Measurements from ENCODE around the gene LYRM2.

DNA sequence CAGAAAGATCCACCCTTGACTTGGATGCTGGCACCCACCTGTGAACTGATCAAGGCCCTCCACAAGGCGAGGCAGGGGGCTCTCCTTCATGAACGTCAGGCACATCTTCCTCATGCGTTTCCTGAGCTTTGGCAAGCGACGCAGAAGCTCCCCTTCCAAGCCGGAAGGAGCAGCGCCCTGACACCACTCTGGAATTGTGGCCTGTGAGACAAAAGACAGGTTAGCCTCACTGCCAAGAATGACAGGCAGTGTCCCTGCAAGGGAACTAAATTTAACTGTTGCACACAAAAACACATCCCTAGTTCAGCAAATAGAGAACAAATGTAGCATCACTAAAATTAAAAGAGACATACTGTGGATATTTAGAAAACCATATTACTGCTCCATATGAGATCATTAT, 42.0 kb upstream of the LYRM2 start:
- TF ChIP-seq, protein P1, sequence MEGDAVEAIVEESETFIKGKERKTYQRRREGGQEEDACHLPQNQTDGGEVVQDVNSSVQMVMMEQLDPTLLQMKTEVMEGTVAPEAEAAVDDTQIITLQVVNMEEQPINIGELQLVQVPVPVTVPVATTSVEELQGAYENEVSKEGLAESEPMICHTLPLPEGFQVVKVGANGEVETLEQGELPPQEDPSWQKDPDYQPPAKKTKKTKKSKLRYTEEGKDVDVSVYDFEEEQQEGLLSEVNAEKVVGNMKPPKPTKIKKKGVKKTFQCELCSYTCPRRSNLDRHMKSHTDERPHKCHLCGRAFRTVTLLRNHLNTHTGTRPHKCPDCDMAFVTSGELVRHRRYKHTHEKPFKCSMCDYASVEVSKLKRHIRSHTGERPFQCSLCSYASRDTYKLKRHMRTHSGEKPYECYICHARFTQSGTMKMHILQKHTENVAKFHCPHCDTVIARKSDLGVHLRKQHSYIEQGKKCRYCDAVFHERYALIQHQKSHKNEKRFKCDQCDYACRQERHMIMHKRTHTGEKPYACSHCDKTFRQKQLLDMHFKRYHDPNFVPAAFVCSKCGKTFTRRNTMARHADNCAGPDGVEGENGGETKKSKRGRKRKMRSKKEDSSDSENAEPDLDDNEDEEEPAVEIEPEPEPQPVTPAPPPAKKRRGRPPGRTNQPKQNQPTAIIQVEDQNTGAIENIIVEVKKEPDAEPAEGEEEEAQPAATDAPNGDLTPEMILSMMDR (IDR thresholded peaks at IDR 0.05) = no peak
- TF ChIP-seq POLR2A (IDR thresholded peaks at IDR 0.05; ENCODE audit: low read depth) (no peak), POLR2AphosphoS5 (IDR thresholded peaks at IDR 0.05) (no peak)
